Measurements from ENCODE around the gene SCARB1. TPM values are rescaled to one million over a fixed set of nuclear protein-coding genes. Genes with fewer than 3 reads are reported as not detected.

The SCARB1 gene
- total RNA-seq, 4 donors from 2014 or later = 24.2 to 79.4 (median 59.4) TPM

DNA sequence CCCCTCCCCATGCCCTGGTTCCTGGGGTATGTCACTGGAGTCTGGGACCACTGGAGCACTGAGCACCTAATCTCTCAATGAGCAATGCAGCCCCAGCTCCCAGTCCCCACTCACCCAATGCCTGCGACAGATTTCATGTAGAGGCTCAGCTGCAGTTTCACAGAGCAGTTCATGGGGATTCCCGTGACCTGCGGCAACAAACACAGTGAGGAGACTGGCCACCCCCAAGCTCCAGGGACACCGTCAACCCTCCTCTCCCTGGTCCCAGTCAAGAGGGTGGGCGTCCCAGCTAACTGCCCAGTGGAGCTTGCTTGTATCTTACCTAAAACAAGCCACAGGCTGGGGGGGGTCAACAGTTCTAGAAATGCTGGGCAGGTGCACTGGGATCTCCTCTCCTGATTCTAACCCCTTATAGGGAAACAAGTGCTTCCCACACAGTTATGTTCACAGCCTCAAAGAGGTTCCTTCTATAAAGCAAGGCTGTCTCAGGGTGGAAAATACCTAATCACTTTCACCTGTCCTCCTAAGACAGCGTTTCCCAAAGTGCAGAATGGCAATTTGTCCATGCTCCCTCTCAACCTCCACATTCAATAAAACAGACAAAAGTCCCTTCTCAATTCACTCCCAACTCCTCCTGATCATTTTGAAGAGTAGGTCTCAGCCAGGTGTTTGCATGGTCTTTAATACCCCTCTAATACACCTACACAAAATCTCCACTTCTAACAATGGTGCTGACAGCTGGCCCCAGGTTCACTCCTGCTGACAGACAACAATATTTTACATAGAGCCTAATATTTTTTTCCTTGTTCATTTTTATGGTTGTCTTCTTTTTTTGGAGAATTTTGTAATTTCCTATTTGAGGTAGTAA lies 68.3 kb downstream of the SCARB1 start:
- ATAC-seq (ENCODE audit: low FRiP score) (no peak), DNase-seq (ENCODE audit: low spot score) (no peak)
- no peak for TF ChIP-seq CTCF (IDR thresholded peaks at IDR 0.05)

DNA sequence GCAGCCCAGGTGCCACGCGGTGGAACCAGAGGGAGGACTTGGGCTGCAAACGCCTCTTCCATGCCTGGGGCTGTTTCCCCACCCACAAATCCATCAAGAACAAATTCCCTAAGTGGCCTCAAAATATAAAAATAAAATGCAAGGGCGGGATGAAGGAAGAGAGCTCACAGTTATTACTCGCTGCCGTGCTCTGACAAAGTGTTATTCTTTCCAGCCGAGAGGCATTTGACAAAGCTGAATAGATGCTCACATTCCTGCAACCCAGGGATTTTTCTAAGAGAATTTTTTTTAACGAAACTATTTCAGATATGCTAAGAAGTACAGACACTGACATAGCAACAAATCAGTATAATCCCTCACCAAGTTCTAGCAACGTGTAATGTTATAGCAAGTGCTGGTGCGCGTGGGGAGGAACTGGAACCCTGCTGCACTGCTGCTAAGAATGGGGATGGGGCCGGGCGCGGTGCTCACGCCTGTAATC lies 70.7 kb downstream of the SCARB1 start:
- TF ChIP-seq CTCF (IDR thresholded peaks at IDR 0.05) = no peak
- DNase-seq (ENCODE audit: low spot score) (no peak), ATAC-seq (ENCODE audit: low FRiP score) (no peak)

DNA sequence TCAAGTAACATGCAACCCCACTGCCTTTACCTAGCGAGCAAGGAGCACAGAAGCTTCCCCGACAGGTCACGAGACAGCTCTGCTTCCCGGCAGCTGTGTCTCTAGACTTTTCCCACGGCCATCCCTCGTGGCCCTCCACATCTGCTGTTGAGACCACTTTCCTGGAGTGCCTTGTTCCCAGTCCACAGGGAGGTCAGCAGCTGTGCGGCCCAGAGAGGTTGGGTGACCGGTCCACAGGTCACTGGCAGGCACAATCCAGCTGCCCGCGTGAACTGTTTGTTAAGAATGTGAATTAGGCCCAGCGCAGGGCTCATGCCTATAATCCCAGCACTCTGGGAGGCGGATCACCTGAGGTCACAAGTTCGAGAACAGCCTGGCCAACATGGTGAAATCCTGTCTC lies 71.5 kb downstream of the SCARB1 start:
- DNase-seq (ENCODE audit: low spot score) = no peak
- no peak for TF ChIP-seq CTCF (IDR thresholded peaks at IDR 0.05)
- no peak for ATAC-seq (ENCODE audit: low FRiP score)

DNA sequence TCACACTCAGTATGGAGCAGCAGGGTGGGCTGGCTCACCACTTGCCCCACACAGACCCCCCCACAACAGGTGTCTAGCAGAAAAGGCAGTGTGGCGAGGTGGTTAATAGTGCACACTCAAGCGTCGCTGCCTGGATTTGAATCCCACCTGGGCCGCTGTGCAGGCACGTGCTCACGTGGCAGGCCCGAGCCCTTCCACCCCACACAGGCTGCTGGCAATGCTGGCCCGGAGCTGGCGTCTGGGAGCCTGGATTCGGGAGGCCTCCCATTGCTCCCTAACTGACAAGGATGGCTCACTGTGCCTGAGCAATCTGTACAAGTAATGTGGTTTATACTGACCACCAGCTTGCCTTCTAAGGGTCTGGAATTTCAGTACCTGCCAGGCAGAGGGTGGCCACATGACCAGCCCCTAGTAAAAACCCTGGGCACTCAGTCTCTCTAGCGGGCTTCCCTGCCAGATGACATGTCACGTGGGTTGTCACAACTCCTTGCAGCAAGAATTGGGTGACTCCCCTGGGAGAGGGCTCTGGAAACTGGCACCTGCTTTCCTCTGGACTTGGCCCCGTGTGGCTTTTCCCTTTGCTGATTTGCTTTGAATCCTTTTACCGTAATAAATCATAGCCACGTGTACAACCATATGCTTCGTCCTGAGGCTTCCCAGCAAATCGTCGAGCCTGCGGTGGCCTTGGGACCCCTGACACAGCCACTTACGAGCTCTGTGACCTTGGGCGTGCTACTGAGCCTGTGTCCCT lies 72.8 kb downstream of the SCARB1 start:
- ATAC-seq (ENCODE audit: low FRiP score) = no peak
- TF ChIP-seq CTCF (IDR thresholded peaks at IDR 0.05) = no peak
- DNase-seq (ENCODE audit: low spot score) = no peak

DNA sequence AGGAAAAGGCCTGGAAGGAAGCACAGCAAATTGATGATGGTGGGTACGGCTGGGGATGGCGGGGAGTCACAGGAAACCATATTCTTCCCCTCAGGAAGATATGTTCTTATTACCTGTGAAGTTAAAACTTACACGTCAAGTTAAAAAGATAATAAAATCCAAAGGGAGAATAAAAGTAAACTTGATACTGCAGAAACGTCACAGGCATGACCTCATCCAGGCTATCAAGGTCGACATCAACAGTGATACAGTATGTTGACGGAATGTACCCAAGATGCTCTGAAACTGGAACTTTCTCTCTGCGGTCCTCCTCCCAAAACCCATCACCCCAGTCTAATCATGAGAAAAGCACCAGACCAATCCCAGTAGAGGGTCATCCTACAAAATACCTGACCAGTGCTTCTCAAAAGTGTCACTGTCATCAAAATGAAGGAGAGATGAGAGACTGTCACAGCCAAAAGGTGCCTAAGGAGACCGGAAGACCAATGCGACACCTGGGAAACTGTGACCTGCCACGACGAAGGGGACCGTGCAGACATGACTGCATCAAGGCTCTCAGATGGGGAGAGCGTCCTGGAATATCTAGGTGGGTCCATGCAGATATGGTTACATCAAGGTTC lies 74.6 kb downstream of the SCARB1 start:
- no peak for ATAC-seq (ENCODE audit: low FRiP score)
- no peak for TF ChIP-seq CTCF (IDR thresholded peaks at IDR 0.05)
- no peak for DNase-seq (ENCODE audit: low spot score)

DNA sequence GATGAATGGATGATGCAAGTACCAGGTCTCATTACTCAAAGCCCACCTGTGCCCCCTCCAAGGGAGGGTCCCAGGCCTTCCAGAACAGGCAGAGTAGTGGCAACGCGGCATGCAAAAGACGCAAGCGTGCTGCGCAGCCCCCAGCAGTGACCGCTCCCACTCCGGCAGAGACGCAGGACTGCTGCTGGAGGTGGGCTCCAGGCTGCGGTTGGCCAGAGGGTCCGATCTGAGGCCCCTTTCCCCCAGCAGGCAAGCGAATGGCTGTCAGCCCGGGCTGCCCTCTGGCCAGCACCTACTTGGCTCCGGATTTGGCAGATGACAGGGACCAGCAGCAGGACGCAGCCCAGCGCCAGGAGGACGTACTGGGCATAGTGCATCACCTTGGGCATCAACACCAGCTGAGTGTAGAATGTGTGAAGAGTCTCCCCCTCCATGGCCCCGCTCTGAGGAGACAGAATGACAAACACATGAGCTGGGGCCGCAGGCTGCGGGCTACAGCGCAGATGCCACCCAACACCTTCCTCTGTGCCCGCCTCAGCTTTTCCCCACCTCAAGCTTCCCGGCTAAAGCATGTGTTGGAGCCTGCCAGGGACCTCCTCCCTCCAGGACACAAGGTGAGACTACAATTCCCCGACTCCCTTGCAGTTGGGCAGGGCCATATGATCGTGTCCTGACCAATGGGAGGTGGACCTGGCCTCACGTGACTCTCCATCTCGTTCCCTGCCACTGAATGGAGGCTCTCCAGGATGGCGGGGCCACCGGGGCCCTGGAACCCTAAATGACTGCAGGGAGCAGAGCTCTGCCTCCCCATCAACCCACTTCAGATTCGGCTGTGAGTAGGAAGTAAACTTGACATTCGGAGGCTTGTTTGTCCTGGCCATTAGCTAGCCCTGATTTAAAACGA lies 77.4 kb downstream of the SCARB1 start:
- peak; percentile 88 for ATAC-seq (ENCODE audit: low FRiP score)
- peak; percentile 75 for DNase-seq (ENCODE audit: low spot score)
- TF ChIP-seq CTCF (IDR thresholded peaks at IDR 0.05) = no peak
